Measurements from ENCODE around the gene MYBPH.

MYBPH gene

DNA sequence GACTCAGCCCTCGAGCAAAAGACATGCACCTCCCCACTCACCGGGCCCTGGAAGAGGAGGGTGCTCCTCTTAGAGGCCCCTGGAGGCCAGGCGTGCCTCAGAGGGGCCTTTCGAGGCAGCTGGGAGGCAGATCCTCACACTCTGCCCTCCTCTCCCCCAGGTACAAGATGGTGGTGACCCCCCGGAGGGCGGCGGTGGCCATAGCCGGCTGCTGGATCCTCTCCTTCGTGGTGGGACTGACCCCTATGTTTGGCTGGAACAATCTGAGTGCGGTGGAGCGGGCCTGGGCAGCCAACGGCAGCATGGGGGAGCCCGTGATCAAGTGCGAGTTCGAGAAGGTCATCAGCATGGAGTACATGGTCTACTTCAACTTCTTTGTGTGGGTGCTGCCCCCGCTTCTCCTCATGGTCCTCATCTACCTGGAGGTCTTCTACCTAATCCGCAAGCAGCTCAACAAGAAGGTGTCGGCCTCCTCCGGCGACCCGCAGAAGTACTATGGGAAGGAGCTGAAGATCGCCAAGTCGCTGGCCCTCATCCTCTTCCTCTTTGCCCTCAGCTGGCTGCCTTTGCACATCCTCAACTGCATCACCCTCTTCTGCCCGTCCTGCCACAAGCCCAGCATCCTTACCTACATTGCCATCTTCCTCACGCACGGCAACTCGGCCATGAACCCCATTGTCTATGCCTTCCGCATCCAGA is 10.4 kb downstream of the MYBPH start:
- no peak for DNase-seq

DNA sequence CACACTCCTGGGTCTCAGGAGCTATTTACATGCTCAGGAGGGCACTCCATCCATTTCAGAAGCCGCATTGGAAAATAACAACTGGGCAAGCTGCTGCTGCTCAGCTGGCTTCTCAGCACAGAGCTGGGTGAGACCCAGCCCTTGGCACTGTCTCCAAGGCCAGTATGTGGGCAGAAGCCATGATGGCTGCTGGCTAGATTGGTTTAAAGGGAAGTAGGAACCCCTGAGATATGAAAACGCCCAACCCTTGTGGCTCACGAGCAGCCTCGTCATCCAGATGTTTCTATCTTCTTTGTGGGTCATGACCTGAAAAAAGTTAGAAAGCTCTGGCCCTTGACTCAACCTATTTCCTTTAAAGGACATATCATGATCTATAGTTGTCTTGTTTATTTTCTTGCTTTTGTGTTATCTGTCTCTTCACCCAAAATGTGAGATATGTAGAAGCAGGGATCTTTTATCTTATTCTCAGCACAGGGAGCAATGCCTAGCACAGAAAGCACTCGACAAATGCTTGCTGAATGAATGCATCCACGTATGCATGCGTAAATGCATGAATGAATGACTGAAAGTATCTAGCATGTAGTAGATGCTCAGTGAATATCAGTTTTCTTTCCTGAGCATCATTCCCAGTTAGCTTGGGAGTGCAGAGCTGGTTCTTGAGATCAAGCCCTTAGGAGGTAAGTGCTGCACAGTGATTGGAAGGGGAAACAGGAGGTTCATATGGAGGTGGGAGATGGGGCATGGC is 11.6 kb downstream of the MYBPH start:
- DNase-seq: no peak

DNA sequence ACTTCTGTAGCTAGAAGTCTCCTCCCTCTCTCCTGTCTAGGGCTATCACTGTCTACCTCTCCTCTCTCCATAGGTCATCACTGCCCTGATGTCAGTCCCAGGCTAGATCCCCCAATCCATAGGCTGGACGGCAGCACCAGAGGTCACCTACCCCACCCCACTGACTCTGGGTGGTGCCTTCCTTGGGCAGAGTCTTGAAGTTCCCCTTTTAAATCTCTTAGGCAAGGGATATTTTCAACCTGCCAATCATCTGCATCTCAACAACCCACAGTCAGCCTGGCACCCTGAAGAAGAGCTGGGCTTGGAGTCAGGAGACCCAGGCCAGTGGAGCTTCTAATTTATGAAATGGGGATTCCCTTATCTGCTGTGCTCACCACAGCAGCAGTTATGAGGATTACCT is 13.2 kb downstream of the MYBPH start:
- DNase-seq: no peak

DNA sequence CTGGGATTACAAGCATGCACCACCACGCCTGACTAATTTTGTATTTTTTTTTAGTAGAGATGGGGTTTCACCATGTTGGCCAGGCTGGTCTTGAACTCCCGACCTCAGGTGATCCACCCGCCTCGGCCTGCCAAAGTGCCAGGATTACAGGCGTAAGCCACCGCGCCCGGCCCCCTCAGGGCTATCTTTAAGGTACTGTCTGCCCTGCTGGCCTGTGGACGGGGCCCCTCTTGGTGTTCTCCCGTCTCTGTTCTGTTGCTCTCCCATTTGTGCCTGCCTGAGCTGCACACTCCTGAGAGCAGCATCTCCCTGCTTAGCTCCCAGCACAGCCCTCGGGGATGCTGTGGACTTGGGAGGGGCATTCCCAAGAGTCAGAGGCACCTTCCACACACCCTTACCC is 13.9 kb downstream of the MYBPH start:
- DNase-seq: no peak

DNA sequence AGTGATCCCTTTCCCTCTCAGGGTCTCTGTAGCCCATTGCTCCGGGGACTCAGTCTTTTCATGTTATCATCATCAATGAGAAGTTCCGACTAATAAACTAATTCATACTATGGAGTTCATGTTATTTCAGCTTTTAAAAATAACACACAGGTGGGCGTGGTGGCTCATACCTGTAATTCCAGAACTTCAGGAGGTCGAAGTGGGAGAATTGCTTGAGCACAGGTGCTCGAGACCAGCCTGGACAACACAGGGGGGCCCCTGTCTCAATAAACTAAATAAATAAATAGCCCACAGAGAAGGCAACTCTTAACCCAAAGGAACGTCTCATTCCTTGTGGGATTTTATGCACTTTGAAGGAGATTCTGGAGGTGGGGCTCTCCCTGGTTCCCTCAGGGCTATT is 14.5 kb downstream of the MYBPH start:
- DNase-seq: no peak

DNA sequence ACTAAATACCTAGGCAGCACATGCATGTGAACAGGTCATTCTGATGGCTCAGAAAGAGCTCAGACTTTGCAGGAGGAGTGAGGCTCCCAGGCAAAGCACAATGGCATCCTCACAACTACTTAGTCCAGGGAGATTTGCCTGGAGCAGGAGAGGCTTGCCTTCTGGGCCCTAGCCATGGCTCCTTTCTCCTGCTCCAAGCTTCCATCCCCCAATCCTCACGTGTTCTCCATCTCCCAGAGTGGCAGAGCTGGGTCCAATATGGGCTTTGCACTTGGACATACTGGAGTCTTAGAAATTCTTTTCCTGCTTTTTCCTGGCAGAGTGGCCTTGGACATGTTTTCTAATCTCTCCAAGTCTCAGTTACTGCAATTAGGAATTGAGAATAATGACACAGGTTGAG is 15.8 kb downstream of the MYBPH start:
- no peak for DNase-seq

DNA sequence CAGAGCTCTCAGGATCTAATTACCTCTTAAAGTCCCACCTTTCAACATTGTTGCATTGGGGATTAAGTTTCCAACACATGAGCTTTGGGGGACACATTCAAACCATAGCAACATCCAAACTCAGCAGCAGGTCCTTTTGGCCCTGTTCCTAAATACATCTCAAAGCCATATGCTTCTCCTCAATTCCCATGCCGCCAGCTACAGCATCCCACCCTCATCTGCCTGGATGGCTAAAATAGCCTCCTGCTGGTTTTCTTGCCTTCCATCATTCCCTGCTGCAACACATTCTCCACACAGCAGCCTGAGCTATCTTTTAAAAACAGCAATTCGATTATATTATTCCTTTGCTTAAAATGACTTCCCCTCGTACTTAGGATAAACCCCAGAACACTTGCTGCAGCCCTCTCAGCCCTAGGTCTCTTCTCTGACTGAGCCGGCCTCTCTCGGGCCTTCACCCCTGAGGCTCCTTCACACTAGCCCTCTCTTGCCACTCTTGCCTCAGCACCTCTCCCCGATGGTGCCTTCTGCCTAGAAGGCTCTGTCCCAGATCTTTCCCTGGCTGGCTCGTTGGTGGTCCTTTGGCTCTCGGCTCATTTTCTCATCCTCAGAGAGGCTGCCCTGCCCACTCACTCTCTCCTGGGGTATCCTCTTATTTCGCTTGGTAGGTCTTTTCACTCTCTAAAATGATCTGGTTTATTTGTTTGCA is 16.5 kb downstream of the MYBPH start:
- DNase-seq: no peak

DNA sequence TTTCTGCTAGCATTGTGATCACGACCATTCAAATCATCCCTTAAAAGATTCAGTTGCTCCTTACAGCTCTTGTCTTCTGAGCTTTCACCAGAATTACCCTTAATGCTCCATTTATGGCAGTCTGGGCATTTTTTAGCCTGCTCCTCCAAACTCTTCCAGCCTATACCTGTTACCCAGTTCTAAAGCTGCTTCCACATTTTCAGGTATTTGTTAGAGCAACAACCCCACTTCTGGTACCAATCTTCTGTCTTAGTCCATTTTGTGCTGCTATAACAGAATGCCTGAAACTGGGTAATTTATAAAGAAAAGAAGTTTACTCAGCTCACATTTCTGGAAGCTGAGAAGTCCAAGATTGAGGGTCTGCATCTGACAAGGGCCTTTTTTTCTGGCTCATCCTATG is 17.2 kb downstream of the MYBPH start:
- no peak for DNase-seq

DNA sequence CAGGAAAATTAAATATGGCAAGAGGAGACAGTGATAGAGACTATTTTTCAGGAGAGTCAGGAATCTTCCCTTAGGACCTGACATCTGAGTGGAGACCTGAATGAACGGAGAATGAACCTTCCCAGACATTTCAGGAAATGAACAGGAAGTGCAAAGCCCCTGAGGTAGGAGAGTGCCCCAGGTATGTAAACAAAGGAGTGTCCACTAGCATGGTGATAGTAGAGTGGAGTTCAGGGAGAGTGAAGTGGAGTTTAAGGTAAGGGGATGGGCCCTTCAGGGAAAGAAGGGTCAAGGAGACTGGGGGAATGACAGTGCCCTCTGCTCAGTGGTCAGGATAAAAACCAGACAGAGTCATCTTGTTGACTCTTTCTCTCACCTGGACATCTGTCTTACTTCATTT is 19.3 kb downstream of the MYBPH start:
- DNase-seq: no peak

DNA sequence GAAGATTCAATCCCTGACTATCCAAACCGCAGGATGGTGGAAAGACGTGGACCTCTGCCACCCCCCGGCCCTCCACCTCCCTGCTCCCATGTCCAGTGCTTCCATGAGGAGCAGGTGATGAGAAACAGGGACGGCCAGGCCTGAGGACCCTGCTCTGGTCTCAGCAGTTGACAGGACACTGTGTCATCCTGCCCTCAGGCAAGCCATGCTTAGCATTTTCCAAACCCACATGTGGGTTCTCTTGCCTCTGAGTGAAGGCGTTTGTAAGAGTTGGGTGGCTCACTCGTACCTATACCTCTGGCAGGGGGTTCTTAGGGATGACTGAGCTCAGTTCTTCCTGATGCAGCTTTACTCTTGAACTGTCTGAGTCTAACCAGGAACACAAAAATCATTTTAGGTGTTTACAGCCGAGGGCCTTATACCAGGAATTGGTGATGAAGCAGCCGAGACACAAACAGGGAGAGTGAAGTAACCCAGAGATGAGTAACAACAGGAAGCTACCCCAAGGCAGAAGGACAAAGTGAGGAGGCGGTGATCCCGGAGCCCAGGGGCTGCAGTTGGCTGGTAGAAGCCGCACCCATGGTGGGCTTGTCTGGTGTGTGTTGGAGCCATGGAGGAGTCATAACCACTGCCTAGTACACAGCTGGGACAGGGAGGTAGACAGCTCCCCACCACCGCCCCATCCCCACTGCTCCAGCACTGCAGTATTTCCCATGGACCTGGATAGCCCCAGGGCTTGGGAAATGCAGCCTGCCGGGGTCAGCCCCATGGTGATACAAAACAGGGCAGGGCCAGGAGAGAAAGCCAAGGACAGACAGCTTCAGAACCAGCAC is 21.4 kb downstream of the MYBPH start:
- DNase-seq: no peak

DNA sequence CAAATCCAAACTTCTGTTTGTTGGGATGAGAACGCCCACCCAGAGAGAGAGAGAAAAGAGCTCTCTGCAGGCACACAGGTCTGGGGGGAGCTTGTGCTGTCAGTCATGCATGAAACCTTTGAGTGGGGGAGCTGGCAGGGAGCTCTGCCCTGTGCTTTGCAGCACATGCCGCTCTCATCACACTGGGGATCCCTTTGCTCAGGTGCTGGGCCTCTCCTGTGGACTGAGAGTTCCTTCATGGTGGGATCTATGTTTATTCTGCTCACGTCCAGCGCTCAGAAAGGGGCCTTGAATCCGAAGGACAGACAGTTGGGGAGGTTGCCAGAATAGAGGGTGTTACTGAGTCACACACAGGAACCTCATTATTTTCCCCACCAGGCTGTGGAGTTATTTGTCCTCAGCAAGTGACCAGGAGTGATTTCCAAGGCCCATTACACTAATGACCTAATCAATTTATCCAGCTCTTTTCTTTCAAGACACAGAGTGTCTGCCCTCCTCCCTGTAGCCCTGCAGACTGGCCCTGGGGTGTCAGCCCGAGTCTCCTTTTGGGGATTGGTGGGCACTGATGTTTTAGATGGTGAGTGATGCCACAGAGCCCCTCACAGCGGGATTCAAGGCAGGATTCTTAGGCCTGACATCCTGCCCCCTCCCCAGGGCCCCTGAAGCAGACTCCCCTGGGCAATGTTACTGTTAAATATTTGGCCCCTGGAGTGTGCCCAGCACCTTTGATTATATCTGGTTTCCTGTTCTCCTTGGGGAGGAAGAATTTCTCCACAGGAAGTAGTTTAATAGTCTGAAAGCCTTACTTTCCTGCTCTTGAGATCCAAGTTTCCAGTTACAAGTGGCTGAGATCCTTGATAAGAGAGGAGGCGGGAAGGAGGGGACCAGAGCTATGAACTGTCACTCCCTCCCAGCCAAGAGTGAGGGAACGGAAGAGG is 22.3 kb downstream of the MYBPH start:
- DNase-seq: no peak

DNA sequence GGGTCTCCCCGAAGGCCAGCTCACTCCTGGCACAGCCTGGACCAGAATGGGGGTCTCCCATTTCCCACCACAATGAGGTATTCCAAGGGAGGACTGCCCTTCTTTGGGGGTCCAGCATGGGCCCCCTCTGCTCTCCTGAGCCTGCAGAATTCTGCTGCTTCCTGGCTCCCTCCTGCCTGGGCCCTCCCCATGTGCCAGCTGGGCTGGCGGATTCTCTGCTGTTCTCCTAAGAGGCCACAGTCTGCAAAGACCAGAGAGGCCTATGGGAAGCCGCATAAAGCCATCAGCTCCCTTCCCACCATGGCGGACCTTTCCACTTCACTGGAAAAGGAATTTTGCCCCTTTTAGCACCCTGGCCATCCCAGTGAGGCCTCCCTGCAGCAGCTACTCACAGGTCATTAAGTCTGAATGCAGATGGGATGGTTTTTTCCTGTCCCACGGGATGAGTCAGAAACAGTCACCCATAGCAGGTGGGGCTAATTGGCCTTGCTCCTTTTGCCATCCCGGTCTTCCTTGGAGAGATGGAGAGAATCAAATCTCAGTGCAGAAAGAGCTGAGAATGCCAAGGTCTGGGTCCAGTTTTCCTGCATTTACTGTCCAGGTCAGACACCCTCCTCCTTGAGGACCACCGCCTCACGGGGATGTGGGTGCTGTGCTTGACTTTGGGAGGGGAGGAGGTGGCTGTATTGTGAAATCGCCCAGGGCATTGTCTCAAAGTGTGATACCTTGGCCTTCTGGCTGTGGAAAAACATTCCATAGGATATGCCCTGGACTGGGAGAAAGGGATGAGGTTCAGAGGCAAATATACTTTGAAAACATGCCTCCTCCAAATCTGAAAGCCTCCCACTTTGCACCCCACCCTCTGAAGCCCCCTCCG is 23.2 kb downstream of the MYBPH start:
- no peak for DNase-seq

DNA sequence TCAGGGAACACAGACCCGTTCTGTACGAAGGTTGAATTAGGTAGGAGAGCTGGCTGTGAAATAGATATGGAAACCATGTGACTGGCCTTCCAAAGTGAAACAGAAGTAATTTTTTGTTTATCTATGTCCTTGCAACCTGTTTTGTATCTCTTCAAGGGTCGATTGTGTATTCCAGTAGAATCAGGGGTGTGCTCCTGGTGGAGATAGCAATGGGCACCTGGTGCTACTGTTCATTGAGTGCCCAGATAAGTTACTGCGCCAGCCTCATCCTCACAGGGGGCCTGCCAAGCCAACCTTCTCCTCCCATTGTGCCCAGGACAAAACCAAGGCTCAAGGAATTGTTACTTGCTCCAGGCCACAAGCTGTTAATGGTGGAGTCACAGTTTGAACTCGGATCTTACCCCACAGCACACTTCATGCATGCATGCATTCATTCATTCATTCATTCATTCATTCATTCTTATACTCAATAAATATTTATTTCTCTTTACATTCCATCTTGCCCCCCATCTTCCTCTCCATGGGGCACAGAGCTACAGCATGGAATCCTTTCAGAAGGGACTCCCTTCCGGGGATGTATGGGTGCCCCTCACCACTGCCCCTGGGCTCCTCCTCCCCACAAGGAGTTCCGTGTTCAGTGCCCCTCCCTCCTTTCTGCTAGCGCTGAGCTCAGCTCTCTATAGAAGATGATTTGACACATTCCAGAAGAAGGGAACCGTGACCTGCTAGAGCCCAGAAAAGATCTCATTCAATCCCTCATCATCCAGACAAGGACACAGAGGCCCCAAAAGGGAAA is 24.1 kb downstream of the MYBPH start:
- no peak for DNase-seq

DNA sequence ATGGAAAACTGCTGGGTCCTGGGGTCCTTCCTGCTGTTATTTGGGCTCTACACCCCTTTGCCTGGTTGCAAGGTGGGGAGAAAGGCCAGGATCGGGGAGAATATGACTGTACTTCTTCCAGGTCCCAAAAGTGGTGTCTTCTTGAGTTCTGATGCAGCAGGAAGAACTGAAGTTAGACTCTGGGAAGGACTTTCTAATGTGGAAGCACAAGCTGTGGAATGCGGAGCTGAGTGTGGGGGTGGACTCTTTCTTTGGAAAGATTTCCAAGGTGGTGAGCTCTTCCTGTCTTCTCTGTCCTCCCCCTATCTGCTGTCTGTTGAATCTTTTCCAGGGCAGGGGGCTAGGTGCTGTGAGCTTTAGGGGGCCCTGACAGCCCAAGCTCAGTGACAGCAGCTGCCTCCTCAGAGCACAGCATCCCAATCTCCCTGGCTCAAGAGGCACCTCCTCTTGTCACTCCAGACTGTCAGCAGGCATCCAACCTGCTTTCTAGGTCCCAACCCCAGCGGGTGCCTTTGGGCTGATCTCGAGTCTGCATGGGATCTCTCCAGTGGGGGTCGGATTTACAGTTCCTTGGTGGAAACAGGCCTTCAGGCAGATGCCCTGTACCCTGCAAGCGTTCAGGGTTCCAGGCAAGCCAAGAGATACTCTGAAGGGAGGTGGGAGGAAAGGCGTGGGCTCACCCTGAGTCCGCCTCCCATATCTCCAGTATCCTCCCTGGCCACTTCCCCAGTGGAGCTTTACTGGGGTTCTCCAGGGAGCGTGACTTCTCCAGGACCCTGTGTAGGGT is 24.9 kb downstream of the MYBPH start:
- DNase-seq: no peak

DNA sequence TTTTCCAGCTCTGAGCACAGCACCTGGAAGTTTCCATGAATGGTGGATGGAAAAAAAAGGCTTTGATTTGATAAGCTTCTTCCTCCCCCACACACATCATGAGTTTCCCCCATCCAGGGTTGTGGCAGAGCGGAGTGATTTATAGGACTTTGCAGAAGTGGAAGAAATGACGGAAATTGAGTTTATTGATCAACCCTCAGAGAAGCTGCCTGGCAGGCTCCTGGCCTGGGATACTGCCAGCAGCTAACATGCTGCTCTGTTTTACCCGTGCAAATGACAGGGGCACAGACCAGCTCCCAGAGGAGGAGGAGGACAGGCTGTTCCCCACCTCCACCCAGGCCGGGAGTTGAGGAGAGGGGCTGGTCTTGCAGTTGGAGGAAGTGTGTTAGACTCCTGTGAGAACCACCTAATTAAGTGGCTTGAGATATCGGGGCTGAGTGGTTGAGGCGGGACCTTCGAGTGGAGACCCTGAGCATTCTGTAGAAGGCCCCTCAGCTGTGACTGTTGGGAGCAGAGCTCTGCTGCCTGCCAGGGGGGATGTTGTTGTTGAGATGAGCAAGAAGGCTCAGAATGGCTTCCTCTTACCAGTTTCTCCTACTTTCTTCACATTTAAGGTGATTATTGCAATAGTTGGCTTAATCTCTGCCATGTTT is 26.3 kb downstream of the MYBPH start:
- DNase-seq: no peak

DNA sequence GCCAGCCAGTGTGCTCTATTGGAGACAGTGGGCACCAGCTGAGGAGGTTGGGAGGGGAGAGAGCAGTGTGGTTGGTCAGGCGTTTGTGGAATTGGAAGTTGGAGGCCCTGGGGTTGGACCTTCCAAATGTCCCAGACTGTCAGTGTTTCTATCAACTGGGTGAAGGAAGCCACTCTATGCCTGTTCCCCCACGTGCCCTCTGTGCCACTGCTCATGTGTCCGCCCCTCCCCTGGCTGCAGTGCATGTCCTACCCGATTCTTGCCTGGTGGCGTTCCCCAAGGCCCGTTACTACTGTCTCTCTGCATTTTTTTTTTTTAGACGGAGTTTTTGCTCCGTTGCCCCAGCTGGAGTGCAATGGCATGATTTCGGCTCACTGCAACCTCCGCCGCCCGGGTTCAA is 27.0 kb downstream of the MYBPH start:
- DNase-seq: no peak

DNA sequence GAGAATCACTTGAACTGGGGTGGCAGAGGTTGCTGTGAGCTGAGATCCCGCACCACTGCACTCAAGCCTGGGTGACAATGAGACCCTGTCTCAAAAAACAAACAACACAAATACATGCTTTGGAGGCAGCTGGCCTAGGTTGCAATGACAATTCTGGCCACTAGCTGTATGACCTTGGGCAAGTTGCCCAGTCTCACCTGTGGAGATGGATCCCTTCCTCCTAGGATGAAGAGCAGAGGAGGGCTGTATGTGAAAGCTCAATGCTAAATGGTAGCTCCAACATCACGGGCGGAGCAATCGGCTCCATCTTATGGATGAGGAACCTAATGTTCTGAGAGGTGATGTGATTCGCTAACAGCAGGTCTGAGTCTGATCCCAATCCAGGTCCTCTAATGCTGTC is 27.5 kb downstream of the MYBPH start:
- DNase-seq: no peak

DNA sequence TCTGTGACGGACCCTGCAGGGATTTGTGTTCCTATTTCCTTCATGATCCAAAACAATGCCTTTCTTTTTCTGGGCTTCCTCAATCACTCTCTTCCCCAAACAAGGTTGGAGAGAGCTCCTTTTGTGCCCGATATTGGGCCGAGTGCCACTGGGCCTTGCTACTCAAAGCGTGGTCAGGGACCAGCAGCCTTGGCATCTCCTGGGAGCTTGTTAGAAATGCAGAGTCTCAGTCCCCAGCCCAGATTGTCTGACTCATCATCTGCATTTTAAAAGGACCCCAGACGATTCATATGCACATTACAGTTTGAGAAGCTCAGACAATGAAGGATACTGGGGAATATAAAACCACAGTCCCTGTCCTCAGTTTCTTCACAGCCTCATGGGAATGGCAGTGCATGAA is 28.2 kb downstream of the MYBPH start:
- DNase-seq: no peak

DNA sequence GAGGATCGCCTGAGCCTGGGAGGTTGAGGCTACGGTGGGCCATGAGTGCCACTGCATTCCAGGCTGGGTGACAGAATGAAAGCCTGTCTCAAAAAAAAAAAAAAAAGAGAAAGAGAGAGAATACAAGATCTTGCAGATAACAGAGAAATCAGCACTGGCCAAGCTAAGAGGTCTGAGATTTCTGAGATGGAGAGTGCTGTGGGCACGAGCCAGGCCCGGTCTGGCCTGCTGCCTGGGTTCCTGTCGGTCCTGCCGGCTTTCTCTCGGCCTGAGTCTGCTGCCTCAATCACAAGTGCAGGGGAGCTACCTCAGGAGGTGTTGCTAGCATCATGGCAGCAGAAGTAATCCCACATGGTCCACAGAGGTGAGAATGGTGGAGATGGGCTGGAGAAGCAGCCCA is 29.1 kb downstream of the MYBPH start:
- no peak for DNase-seq

All from NCI-H2081 treated with DMSO at 0.1 percent for 48 hours (cell line).